ENCODE measurements around the gene SLC22A3.

Gene SLC22A3

DNA sequence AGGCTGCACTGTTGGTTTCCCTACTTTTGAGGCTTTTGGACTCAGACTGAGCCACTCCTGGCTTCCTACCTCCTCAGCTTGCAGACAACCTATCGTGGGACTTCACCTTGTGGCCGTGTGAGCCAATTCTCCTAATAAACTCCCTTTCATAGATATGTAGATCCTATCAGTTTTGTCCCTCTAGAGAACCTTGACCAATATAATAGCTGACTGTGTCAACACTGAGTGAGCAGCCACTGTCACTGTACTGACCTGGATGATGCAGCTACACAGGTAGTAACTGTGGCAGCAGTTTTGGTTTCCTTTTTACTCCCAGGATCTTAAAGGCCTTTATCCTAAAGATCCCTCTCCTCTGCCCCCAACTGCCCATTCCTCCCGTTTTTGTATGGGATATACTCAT lies 70.2 kb downstream of the SLC22A3 start:
- DNase-seq, result no peak

DNA sequence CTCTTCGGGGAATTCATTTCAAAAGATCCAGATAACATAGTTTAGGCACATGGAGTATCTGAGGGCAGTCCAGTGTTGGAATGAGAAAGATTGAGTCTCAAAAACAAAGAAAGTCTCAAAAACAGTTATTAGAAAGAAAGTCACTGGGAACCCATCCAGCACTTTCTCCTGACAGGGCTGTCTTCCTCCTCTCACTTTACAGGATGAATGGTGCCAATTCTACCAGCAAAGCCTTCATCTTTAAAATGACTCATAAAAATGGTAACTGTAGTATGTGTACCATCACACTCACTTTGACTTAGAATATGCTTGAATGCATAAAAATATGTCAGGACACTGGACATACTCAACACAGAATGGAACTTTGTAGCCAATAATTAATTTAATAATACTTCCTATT lies 71.3 kb downstream of the SLC22A3 start:
- DNase-seq, result no peak

DNA sequence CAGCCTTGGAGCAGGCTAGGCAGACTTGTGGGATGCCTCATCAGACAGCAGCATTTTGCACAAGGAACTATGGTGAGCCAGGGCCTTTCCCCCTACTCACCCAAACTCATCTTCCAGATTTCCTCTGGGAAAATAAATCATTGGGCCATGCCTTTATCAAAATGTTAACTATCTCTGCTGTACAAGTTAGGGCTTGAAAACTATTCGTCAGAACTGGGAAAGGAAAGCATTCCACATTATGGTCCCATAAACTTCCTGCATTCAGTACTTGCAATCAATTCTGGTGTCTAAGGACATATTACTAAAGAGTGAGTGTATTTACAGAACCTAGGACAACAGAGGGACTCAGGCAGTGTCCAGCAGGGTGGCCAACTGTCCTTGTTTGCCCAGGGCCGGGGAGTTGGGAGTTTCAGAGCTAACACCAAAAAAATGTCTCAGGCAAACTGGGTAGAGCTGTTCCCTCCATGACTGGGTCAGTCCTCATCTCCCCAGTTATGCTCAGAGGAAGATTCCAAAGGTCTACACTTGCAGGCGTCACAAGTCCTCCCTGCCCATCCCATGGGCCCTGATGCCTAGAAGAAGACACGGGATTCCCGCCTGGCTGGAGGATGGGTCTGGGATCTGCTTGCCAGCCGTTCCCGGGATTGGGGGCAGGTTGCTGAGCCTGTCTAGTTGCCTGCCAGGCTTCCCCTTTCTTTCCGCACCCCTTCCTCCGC lies 72.2 kb downstream of the SLC22A3 start:
- no peak for DNase-seq

DNA sequence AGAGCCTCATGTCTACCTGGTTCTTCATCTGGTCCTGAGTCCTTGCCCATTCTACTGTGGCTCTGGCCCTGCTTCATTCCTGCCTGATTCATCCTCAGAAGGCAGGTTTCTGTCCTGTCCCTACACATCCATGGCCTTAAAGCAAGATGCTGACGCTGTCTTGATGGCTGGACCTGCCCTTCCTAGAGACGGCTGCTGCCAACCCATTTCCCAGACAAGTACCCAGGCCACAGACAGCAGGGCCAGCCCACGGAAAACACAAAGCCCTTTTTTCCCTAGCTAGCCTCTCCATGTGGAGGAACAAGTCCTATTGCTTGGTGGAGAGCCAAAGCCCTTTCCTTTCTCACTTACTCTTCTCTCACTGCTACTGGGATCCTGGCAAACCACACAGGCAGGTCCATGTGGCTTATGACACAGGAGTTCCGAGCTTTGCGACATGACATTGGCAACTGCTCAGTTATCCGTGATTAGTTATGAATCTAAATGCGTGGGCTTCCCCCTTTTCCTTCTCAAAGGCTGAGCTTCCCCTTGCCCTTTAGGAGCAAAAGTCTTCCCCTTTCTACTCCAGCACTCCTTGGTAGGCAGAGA lies 72.9 kb downstream of the SLC22A3 start:
- no peak for DNase-seq

GRCh38 chr6:160421854-160422253 lies 73.7 kb downstream of the SLC22A3 start:
- DNase-seq, result no peak

GRCh38 chr6:160424256-160424655 lies 76.1 kb downstream of the SLC22A3 start:
- no peak for DNase-seq

DNA sequence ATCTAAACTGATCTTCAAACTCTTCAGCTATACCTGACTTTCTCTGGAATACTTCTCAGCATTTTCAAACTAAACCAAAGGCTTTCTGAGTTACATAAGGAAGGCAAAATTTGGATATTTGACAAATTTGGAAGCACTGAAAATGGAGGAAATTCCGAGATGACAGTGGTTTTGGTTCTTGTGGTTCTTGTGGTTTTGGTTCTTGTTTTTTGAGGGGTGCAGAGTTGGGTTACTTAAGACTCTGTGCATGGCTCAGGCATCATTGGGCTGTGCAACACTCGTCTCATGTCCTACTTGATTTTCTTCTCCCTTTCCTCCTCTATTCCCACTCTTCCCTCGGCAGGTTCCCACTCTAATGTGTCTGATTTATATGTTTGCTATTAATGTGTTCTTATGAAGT lies 78.0 kb downstream of the SLC22A3 start:
- no peak for DNase-seq

GRCh38 chr6:160427312-160428068 lies 79.3 kb downstream of the SLC22A3 start:
- no peak for DNase-seq

DNA sequence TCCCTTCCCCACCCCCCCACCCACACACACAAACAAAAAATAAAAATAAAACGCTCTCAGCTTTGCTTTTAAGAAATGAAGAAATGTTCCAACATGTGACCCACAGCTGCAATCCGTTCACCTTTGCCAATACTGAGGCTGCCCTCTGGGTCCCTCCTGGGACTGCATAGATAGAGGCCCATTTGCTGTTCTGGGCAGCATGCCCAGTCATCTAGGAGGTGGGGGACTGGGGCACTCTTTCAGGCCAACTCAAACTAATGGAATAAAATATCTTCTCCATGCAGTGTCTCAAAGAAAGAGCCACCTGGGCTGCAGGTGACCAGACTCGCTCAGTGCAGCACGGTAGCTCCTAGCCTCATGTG lies 79.9 kb downstream of the SLC22A3 start:
- no peak for DNase-seq

- DNase-seq, result no peak
Measured at GRCh38 chr6:160428818-160429619, 80.8 kb downstream of the SLC22A3 start.

- DNase-seq, result no peak
Measured at GRCh38 chr6:160429620-160429895, 81.4 kb downstream of the SLC22A3 start.

GRCh38 chr6:160430203-160430602 lies 82.0 kb downstream of the SLC22A3 start:
- no peak for DNase-seq

GRCh38 chr6:160430751-160431150 lies 82.6 kb downstream of the SLC22A3 start:
- DNase-seq, result no peak

DNA sequence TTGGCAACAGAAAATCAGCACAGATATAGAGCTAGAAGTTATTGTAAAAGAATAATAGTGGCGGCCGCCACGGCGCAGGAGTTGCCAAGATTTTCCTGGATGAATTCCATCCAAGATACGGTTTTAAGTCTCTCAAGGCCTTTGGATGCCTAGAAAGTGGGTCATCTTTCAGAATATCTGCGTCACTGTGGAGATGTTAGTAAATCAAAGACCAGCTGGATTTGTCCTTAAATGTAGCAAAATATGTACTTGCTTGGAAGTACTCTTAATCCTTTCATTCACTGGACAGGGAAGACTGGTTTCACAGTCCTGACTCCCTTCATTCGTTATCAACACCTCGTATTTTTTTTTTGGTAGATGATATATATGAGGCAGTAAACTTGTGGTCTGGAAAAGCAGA lies 83.0 kb downstream of the SLC22A3 start:
- DNase-seq, result no peak

DNA sequence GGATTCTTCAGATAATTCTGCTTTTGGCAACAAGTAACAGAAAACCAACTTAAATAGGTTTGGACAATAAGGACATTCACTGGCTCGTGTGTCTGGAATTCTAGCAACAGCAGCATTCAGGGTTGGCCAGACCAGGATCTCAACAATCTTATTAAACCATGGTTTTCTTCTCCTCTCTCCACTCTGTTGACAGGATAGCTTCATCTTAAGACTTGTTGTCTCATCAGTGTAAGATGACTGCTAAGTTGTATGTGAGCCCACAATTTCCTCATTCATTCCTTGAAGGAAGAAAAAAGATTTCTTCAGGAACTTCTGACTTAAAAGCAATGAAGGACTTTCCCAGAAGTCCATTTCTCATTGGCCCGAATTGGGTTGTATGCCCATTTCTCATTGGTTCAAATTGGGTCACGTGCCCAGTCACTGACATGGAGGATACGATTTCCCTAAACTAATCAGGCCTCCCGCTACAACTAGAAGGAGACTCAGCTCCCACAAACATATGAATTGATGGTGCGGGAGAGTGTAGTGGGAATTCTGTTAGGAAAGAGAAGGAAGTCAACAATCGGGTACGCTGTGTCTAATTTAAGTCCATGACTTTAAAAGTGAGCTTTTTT lies 83.7 kb downstream of the SLC22A3 start:
- no peak for DNase-seq

DNA sequence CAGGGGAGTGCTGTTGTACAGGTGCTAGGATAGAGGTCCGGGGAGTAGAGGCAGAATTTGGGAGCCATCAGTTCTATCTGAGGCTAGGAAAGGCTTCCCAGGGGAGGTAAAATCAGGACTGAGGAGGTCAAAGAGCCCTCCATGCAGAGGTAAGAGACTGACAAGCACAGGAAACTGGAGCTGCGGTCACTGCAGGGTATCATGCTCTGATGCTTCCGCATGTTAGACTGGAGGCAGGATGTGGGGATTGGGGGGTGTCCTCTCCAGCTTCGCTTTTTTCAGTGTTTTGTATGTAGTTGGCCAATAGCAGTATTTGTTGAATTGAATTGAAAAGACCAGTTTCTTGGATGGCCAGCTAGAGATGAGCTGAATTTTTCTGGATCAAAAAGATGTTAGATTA lies 87.8 kb downstream of the SLC22A3 start:
- no peak for DNase-seq

GRCh38 chr6:160437154-160437553 lies 89.0 kb downstream of the SLC22A3 start:
- DNase-seq, result no peak

DNA sequence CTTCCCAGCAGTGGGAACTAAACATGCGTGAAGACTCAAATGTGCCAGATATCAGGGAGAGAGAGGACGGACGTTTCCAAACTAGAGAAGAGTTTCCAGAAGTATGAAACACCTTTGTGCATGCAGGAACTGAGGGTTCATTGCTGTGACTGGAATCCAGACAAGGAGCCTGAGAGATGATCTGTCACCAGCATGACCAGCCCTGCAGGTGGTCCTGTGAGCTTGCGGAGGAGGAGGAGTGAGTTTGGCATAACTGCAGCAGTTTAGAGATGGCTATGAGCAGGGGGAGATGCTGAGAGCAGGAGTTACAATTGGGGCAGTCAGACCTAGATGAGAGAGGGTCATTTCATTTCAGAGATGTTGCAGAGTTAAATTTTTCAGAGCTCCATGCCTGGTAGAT lies 89.6 kb downstream of the SLC22A3 start:
- no peak for DNase-seq

DNA sequence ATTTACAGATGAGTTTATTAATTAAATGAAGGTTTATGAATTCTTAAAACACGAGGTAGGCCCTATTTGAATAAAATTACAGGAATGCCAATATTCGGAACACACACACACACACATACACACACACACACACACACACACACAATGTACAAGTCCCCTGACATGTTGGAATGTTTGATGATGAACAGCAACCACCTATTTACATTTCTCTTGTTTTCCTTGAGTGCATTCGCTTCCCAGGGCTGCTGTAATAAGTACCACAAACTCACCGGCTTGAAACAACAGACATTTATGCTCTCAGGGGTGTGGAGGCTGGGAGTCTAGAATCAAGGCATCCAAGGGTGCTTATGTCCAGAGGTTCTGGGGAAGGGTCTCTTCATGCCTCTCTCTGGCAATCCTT lies 90.3 kb downstream of the SLC22A3 start:
- DNase-seq, result no peak

GRCh38 chr6:160439751-160440150 lies 91.6 kb downstream of the SLC22A3 start:
- DNase-seq, result no peak

- no peak for DNase-seq
Measured at GRCh38 chr6:160442151-160442550, 94.0 kb downstream of the SLC22A3 start.

GRCh38 chr6:160445130-160445529 lies 97.0 kb downstream of the SLC22A3 start:
- DNase-seq, result no peak

GRCh38 chr6:160447350-160447749 lies 99.2 kb downstream of the SLC22A3 start:
- DNase-seq, result no peak
